ENCODE data around the gene RRP1.

DNA sequence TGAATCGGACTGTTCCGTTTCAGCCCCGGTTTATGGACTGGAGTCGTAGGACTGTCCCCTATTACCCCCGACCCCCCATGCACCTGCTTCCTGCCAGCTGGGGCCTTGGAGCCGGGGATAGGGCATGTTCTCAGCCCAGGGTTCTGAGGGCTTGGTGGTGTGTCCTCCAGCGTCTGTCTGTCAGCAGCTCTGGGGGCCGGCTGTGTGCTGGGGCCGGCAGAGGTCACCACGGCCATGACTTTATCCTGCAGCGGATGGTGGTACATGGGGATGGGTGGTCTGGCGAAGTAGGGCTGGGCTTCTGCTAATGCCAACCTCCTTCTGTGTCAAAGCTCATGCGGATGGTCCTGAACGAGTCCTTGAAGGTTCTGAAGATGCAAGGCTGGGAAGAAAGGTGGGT is 5.5 kb downstream of the RRP1 start:
- TF ChIP-seq, protein P1, sequence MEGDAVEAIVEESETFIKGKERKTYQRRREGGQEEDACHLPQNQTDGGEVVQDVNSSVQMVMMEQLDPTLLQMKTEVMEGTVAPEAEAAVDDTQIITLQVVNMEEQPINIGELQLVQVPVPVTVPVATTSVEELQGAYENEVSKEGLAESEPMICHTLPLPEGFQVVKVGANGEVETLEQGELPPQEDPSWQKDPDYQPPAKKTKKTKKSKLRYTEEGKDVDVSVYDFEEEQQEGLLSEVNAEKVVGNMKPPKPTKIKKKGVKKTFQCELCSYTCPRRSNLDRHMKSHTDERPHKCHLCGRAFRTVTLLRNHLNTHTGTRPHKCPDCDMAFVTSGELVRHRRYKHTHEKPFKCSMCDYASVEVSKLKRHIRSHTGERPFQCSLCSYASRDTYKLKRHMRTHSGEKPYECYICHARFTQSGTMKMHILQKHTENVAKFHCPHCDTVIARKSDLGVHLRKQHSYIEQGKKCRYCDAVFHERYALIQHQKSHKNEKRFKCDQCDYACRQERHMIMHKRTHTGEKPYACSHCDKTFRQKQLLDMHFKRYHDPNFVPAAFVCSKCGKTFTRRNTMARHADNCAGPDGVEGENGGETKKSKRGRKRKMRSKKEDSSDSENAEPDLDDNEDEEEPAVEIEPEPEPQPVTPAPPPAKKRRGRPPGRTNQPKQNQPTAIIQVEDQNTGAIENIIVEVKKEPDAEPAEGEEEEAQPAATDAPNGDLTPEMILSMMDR (IDR thresholded peaks at IDR 0.05), result no peak
- TF ChIP-seq POLR2A (IDR thresholded peaks at IDR 0.05), result no peak

All from lower leg skin (tissue), 3 donors.